NCI-H446 (cell line): ENCODE data around the gene BTBD16.

Source experiments
- DNase-seq, 2 experiments: peaks; one replicate each; lab custom pipeline; 2025; lab: John Stamatoyannopoulos, UW

The BTBD16 gene

GRCh38 chr10:122294511-122295450, 23.7 kb downstream of the BTBD16 start:
- DNase-seq: no peak

DNA sequence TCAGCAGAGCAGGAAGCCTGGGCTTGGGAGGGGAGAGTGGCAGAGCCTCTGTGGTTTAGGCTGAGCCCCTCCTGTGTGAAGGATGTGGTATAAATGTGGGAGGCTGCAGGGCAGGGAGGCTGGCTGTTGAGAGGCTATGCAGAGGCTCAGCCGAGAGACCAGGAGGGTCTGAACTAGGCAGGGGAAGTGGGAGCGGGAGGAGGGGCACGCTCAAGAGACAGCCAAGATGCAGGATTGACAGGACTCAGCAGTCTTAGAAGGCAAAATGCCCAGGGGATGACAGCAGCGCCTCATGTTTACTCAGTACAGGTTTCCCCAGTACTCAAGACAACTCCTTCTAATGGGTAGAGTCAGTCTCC, 24.3 kb downstream of the BTBD16 start:
- DNase-seq: no peak

DNA sequence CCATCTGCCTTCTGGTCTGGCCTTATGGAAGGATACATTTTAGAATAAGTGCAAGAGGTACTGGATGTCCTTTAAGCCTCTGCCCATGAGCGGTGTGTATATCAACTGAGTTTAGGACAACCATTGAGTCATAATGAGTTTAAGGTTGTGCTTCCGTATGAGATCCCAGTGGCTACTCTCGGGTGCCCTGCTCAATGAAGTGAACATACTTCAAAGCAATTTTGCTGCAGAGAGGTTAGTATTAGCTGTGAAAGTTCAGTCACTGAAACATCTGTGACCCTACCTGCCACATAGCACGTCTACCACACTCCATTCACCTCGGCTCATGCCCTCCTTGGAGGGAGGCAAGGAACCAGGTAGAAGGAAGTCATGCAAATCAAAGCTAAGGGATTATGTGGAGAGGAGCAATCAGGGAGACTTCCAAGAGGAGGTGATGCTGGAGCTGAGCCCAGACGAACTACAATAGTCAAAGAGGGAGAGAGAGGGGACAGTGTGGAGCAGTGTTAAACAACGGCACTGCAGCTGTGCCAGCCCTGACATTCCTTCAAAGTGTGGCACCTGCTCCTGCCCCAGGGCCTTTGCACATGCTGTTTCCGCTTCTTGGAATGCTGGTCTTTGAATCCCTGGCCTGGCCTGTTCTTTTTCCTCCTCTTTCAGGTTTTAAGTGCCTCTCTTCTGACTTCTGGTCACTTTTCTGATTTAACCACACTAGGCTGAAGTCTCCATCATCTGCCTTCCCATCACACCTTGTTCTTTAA, 25.4 kb downstream of the BTBD16 start:
- DNase-seq: no peak

DNA sequence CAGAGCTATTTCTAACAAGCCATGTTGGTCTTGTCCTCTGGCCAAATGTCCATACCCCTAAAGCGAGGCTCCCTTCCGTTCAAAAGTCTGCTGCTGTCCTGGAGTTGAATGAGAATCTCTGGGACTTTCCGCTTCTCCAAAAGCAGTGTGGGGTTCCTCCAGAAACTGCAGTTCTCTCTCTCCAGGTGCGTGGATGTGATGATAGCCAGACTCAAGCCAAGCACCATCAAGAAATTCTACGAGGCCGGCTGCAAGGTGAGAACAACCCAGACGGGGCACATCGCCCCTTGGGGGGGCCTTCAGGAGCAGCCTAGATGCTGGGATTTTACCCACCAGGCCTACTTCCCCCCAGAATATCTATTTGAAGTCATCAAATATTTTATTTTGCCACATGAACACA, 26.5 kb downstream of the BTBD16 start:
- no peak for DNase-seq

GRCh38 chr10:122298206-122298597, 27.1 kb downstream of the BTBD16 start:
- DNase-seq: no peak

GRCh38 chr10:122298598-122299301, 27.7 kb downstream of the BTBD16 start:
- DNase-seq: peak; percentile 27 to 72

DNA sequence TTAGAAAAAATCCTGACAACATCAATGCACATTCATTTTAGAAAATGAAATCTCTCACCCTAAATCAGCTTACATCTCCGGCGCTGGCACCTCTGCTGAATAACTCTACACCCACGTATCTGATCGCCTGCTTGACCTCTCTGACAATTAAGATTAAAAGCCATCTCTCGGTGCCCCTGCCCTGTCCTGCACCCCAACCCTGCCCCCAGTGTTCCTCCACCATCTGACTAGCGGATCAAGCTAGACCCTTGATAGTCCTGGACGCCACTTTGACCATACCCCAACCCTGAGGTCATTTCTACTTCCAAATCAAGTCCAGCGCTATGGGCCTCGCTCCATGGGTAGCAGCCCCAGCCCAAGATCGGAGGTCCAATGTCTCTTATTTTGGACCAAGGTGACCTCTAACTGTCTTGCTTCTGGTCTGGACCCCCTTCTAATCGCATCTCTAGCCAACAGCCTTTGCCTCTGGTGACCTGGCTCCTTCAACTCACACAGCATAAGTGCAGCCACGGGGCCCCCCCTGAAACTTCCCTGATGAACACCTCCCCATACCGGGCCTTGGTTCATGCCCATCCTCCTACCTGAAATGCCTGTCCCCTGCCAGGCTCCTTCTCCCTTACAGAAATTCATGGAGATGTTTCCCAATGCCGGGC, 28.5 kb downstream of the BTBD16 start:
- no peak for DNase-seq

DNA sequence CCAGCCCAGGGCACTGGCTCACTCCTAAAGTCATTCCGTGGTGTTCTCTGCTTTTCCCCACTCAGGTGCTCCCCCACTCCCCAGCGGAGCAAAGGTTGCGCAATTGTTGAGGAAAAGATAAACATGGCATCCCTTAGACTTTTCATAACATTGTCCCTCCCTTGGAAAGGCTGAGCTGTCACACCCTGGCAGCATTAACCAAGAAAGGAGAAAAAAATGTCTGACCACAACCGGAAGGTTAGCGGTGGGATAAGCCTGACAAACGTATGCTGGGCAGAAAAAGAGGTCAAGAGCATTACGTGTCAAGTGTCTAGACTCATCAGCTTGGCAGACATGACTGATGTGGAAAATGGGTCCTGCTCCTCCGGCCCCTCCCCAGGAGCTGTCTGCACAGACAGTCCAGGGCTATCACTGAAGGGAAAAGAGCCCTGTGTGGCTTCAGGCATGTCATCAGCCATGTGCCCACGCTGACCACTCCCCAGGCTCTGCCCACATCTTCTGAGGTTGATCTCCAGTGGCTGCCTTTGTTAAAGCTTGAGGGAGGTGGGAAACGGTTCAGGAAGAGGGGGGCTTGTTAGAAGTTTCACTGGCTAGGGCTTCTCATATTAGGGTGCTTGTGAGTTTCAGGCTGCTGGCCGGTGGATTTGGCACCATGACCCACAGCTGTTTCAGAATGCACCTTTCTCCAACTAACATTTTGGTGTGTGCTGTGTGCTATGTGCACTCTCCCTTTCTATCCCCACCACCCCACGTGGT, 30.1 kb downstream of the BTBD16 start:
- DNase-seq: no peak

- DNase-seq: no peak
These were observed 30.7 kb downstream of the BTBD16 start for GRCh38 chr10:122301811-122302115.

DNA sequence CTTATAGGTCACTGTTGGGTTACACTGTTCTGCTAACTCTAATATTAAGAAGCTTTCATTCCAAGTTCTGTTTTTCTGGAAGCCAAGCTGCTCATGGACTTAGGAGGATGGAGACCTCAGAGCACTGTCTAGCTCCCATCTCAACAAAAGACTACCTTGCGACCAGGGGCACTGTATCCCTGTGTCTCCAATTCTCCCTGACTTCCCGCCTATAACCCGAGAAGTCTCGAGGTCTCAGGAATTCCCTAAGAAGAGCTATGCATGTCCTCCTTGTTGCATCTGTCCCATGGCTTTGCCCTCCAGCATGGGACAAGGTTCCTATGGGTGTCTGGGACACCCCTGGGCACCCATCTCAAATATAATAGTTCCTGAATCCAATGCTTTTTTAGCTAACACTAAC, 31.2 kb downstream of the BTBD16 start:
- no peak for DNase-seq

DNA sequence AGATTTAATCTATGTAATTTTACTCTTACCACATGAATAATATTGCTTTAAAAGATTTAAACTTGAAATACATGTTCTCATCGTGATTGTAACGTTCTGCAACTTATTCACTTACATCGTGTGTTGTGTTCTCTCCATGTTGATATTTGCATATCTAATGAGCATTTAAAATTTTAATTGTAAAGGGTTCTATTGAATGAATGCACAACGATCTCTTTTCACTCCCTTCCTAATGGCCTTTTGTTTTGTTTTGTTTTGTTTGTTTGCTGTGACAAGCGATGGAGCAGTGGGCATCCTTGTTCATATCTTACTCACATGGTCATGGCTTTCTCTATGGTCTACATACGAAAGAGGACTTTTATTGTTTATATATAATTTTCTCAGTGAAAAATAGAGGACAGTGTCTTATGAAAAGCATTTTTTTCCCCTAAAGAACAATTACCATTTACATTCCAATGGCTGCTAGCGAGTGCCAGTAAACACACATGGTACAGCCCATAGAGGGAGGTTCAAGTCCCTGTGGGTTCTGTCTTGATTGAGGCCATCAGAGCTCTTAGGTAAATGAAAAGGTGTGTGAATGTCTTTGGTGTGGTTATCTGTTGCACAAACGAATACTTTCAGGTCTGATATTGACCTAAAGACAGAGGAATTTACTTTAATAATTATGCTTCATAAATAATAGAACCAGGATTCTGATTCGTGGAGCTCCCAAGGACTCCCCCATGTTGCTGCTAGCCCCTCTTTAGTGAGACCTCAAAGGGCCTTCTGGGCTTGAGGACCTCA, 32.4 kb downstream of the BTBD16 start:
- no peak for DNase-seq

- no peak for DNase-seq
These were observed 33.0 kb downstream of the BTBD16 start for GRCh38 chr10:122304054-122304579.

DNA sequence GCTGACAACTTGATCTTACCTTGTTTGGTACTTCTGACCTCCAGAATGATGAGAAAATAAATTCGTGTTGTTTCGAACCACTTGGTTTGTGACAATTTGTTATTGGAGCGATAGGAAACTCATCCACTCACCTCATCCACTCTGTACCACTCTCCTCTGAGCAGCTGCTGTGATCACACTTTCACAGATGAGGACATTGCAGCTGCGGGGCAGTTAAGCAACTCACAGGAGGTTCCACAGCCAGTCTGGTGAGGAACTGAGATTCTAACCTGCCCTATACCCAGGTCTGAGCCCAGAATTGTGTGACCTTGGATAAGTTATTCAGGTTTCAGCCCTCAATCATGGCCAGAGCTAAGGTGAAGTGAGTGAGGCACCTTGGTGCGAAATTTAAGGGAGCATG, 35.2 kb downstream of the BTBD16 start:
- DNase-seq: no peak

GRCh38 chr10:122306744-122307143, 35.6 kb downstream of the BTBD16 start:
- no peak for DNase-seq

GRCh38 chr10:122307669-122308416, 36.7 kb downstream of the BTBD16 start:
- DNase-seq: peak; percentile 6 to 60

- no peak for DNase-seq
These were observed 37.5 kb downstream of the BTBD16 start for GRCh38 chr10:122308417-122309141.

DNA sequence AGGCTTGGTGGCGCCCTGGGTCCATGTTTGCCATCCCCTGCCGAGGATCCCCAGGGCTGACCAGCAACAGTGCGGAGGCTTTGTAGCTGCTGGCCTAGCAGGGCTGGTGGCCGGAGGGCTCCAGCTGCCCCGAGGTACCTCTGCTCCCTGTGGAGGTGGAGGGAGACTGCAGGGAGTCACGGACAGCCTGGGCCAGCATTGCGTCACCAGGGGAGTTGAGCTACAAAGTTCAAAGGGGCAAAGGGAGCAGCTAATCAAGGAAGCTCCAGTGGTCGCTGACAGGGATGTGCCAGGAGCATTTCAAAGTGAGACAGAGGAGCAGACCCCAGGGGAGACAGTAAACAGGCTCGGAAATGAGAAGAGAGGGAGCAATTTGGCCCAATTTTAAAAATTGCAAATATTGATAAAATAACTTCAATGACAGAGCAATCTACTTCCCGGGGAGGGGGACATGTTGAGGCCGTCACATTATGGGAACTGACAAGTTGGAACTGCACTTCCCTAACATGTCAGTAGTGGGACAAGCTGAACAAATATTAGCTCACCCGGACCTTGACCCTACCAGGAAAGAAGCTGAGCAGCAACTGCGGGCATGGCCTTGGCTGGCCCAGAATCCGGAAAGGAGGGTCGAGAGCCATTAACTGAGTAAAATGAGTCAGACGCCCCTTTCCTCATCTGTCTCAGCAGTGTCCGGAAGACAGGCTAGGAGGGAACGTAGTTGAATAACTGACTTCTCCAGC, 39.4 kb downstream of the BTBD16 start:
- no peak for DNase-seq

- DNase-seq: no peak
These were observed 39.9 kb downstream of the BTBD16 start for GRCh38 chr10:122311051-122311410.
